A549 (cell line): ENCODE data around the gene ABCA2. TPM values are rescaled to one million over a fixed set of nuclear protein-coding genes. Genes with fewer than 3 reads are reported as not detected.

Experiments
- ATAC-seq, 2 experiments: fragments of 200-7000 bp in 1 of 2; fragments of >200 bp in 1 of 2; cut with Nextera tagmentation in 1 of 2; cut with Tn5 transposase in 1 of 2; 3 replicates each; pipeline versions ENCODE4 v1.8.0 to v1.9.1; 2018 to 2020; ENCODE audit warnings: mild to moderate bottlenecking in 1 of 2, moderate library complexity in 1 of 2
- CTCF ChIA-PET: fragments of 300-600 bp; sonication (Branson Sonifier 250); formaldehyde crosslinking; extraction: SDS; loops from one replicate; lab custom pipeline; 2021; ENCODE audit warnings: antibody characterized with exemption, inconsistent platforms; lab: Yijun Ruan, JAX
- POLR2A ChIA-PET: fragments of 350-600 bp; formaldehyde crosslinking; extraction: SDS; loops from one replicate; lab custom pipeline; 2021; ENCODE audit warnings: antibody characterized with exemption, inconsistent platforms; lab: Yijun Ruan, JAX
- DNase-seq, 2 experiments: peaks; one replicate each; pipeline versions ENCODE4 v3.0.0 to v3.0.0-alpha.2; 2011 to 2016; ENCODE audit warnings: low read depth in 1 of 2, low spot score in 1 of 2
- FAIRE-seq: peaks from 2 replicates; lab custom pipeline; 2011; peaks lifted over from hg19 to GRCh38; lab: Jason Lieb, UNC
- H3K27ac ChIP-seq, 2 experiments: fragments of >200 bp; sonication (Bioruptor Twin); formaldehyde crosslinking; 3 replicates each; pipeline ENCODE4 v1.5.1; 2016 to 2017
- H3K4me1 ChIP-seq: fragments of >200 bp; sonication (Bioruptor Twin); formaldehyde crosslinking; 3 replicates; pipeline ENCODE4 v1.6.1; 2016
- H3K4me2 ChIP-seq: fragments of >200 bp; sonication (Bioruptor Twin); formaldehyde crosslinking; 3 replicates; pipeline ENCODE4 v1.6.1; 2016
- H3K4me3 ChIP-seq: fragments of >200 bp; sonication (Bioruptor Twin); formaldehyde crosslinking; 3 replicates; pipeline ENCODE4 v1.5.1; 2016
- H3K9me3 ChIP-seq: fragments of >200 bp; sonication (Bioruptor Twin); formaldehyde crosslinking; 3 replicates; pipeline ENCODE4 v1.6.1; 2016
- BCL3 ChIP-seq: fragments of >200 bp; sonication (Bioruptor Twin); formaldehyde crosslinking; IDR thresholded peaks from 3 replicates; pipeline ENCODE4 v1.6.1; 2016
- BHLHE40 ChIP-seq: IDR thresholded peaks from 2 replicates; pipeline ENCODE4 v1.6.1; 2012; ENCODE audit warnings: low read depth, low read length, inconsistent platforms
- CBX2 ChIP-seq: fragments of 200-600 bp; sonication (generic); IDR thresholded peaks from 2 replicates; pipeline ENCODE4 v1.6.1; 2016; ENCODE audit warnings: low read depth, mild to moderate bottlenecking, borderline replicate concordance
- CHD4 ChIP-seq: fragments of 200-600 bp; sonication (generic); IDR thresholded peaks from 2 replicates; pipeline ENCODE4 v1.6.1; 2016; ENCODE audit warnings: antibody characterized with exemption, mild to moderate bottlenecking, borderline replicate concordance
- CTCF ChIP-seq: fragments of >200 bp; sonication (Bioruptor Twin); formaldehyde crosslinking; IDR thresholded peaks from 3 replicates; pipeline ENCODE4 v1.5.1; 2016
- HDAC2 ChIP-seq: fragments of 200-600 bp; sonication (generic); IDR thresholded peaks from 2 replicates; pipeline ENCODE4 v1.6.1; 2016
- HES2 ChIP-seq: fragments of >200 bp; sonication (Bioruptor Twin); formaldehyde crosslinking; IDR thresholded peaks from 2 replicates; pipeline ENCODE4 v1.6.1; 2016
- HEYL ChIP-seq: fragments of 250-450 bp; sonication (Bioruptor Pico); IDR thresholded peaks from 2 replicates; pipeline ENCODE4 v1.8.0; 2021; ENCODE audit warnings: mild to moderate bottlenecking, moderate library complexity
- HOXB5 ChIP-seq: fragments of 250-450 bp; sonication (Bioruptor Pico); IDR thresholded peaks from 2 replicates; pipeline ENCODE4 v1.5.0; 2020; ENCODE audit warnings: mild to moderate bottlenecking, moderate library complexity
- JUNB ChIP-seq: fragments of >200 bp; sonication (Bioruptor Twin); formaldehyde crosslinking; IDR thresholded peaks from 2 replicates; pipeline ENCODE4 v1.6.1; 2016
- MAFK ChIP-seq: fragments of 450-650 bp; IDR thresholded peaks from 2 replicates; pipeline ENCODE4 v1.6.1; 2014; ENCODE audit not compliant: partially characterized antibody
- MAZ ChIP-seq: fragments of 150-350 bp; IDR thresholded peaks from 2 replicates; pipeline ENCODE4 v1.6.1; 2014; ENCODE audit warnings: antibody characterized with exemption, low read depth, low read length, borderline replicate concordance
- MYC ChIP-seq: IDR thresholded peaks from 2 replicates; pipeline ENCODE4 v1.6.1; 2012; ENCODE audit warnings: mild to moderate bottlenecking, inconsistent platforms, low read length, improper control_type of control experiment, borderline replicate concordance
- NFE2L2 ChIP-seq: fragments of 150-350 bp; conservative IDR thresholded peaks from 2 replicates; pipeline ENCODE4 v1.6.1; 2014; ENCODE audit warnings: low read length
- NPAS2 ChIP-seq: fragments of 250-450 bp; sonication (Bioruptor Pico); IDR thresholded peaks from 2 replicates; pipeline ENCODE4 v1.8.0; 2022; ENCODE audit warnings: mild to moderate bottlenecking, moderate library complexity, borderline replicate concordance
- NR3C1 ChIP-seq: fragments of >200 bp; sonication (Bioruptor Twin); formaldehyde crosslinking; IDR thresholded peaks from 3 replicates; pipeline ENCODE4 v1.6.1; 2017
- POLR2A ChIP-seq: IDR thresholded peaks from 2 replicates; pipeline ENCODE4 v1.6.1; 2012; ENCODE audit warnings: mild to moderate bottlenecking, low read length
- RCOR1 ChIP-seq: fragments of 150-350 bp; IDR thresholded peaks from 2 replicates; pipeline ENCODE4 v1.6.1; 2014; ENCODE audit warnings: antibody characterized with exemption, low read length, low read depth
- REST ChIP-seq: fragments of 200-600 bp; sonication (generic); IDR thresholded peaks from 2 replicates; pipeline ENCODE4 v1.6.1; 2016; ENCODE audit warnings: antibody characterized with exemption, mild to moderate bottlenecking, moderate library complexity
- RFX5 ChIP-seq: fragments of 450-650 bp; IDR thresholded peaks from 2 replicates; pipeline ENCODE4 v1.7.1; 2014; ENCODE audit warnings: antibody characterized with exemption, mild to moderate bottlenecking, moderate library complexity
- USF2 ChIP-seq: fragments of 450-650 bp; IDR thresholded peaks from 2 replicates; pipeline ENCODE4 v1.6.1; 2014; ENCODE audit warnings: antibody characterized with exemption
- ZC3H11A ChIP-seq: fragments of 450-650 bp; IDR thresholded peaks from 2 replicates; pipeline ENCODE4 v1.6.1; 2014; ENCODE audit warnings: antibody characterized with exemption, mild to moderate bottlenecking
- WGBS: methylation state at CpG from one replicate; pipeline ENCODE4 v1.1.6; 2017; ENCODE audit errors: missing lambda C conversion rate; 5-methylcytosine and 5-hydroxymethylcytosine counted together
- polyA plus RNA-seq, 4 experiments: library from polyadenylated mRNA; depleted of rRNA in 3 of 4; stranded (reverse); fragments of >200 nt; fragmentation: RNase III in 1 of 4; extraction: RNeasy Plus Mini Kit Qiagen cat#74134 plus additional on column Dnase treatment in 1 of 4; gene quantifications; 2 replicates in 3 of 4; 3 replicates in 1 of 4; pipeline ENCODE4 v1.2.3, GENCODE V29; 2011 to 2017

ABCA2 gene
- polyA plus RNA-seq, 2 of the 4 experiments (the other 2 are of a cell fraction), result 8.3 to 24.7 TPM

GRCh38 chr9:136958898-136959850, 68.9 kb downstream of the ABCA2 start:
- no peak for DNase-seq
- Histone ChIP-seq H3K4me3 (no peak overlapping the region), H3K4me1 (peaks cover 6% of the 10 kb centered on the region; the same call in 2 of the 3 replicates), H3K27ac (0 out of 6 replicates have a peak overlapping the region, but pooled peaks of 1 of the 2 experiments have one; percentile 28), H3K4me2 (no peak overlapping the region), H3K9me3 (no peaks in the 10 kb centered on the region)
- POLR2A ChIA-PET, result interaction anchor here (1.3 kb wide), 1 partner anchor 9 kb away, joined by 3 read pairs; no protein-coding TSS in a partner anchor
- FAIRE-seq, result no peak
- 91% methylated on average over 4 of the region's 28 CpGs for WGBS
- CTCF ChIA-PET, result interaction anchor here (0.6 to 2.0 kb wide), 9 partner anchors 11 to 110 kb away, joined by 3 to 10 read pairs (median 4); partner anchors contain the start of gene FBXW5
- no peak; a peak in 1 of 6 replicates for ATAC-seq
- TF ChIP-seq CTCF, result no peak
- no peak for TF ChIP-seq RFX5
- TF ChIP-seq MYC, result no peak
- no peak for TF ChIP-seq JUNB
- no peak for TF ChIP-seq BCL3
- no peak for TF ChIP-seq ZC3H11A
- TF ChIP-seq MAZ, result no peak
- TF ChIP-seq HOXB5, result no peak
- no peak for TF ChIP-seq HDAC2
- no peak for TF ChIP-seq USF2
- no peak for TF ChIP-seq RCOR1
- TF ChIP-seq CBX2, result no peak
- no peak for TF ChIP-seq NFE2L2
- TF ChIP-seq HES2, result no peak
- no peak for TF ChIP-seq HEYL (CRISPR knock-in tag)

GRCh38 chr9:136958473-136958872, 69.6 kb downstream of the ABCA2 start:
- no peak for ATAC-seq
- H3K27ac ChIP-seq, result no peak overlapping the region
- no peak overlapping the region for H3K4me2 ChIP-seq
- H3K9me3 ChIP-seq, result no peaks in the 10 kb centered on the region
- H3K4me3 ChIP-seq, result no peak overlapping the region
- FAIRE-seq, result no peak
- WGBS, result 81% methylated on average over 7 of the region's 7 CpGs
- ChIA-PET CTCF (interaction anchor here (0.8 kb wide), 1 partner anchor 77 kb away, joined by 3 read pairs; no protein-coding TSS in a partner anchor), POLR2A (interaction anchor here (1.3 kb wide), 1 partner anchor 9 kb away, joined by 3 read pairs; no protein-coding TSS in a partner anchor)
- H3K4me1 ChIP-seq, result no peaks in the 10 kb centered on the region
- no peak for DNase-seq
- TF ChIP-seq POLR2A, result no peak
- no peak for TF ChIP-seq HDAC2
- no peak for TF ChIP-seq RCOR1
- TF ChIP-seq HES2, result no peak
- no peak for TF ChIP-seq MAFK
- TF ChIP-seq CTCF, result no peak
- TF ChIP-seq NR3C1, result no peak
- no peak for TF ChIP-seq RFX5
- TF ChIP-seq MAZ, result no peak
- TF ChIP-seq NPAS2 (CRISPR knock-in tag), result no peak
- no peak for TF ChIP-seq CHD4
- TF ChIP-seq BCL3, result no peak
- TF ChIP-seq REST, result no peak
- no peak for TF ChIP-seq JUNB
- TF ChIP-seq BHLHE40, result no peak
